ENCODE data around the gene LRRC7. TPM values are rescaled to one million over a fixed set of nuclear protein-coding genes. Genes with fewer than 3 reads are reported as not detected.

LRRC7 gene
- total RNA-seq, 1 donor, result 0.09 TPM

- no peak for TF ChIP-seq CTCF (IDR thresholded peaks at IDR 0.05; ENCODE audit: insufficient read depth, low read length)
- DNase-seq (ENCODE audit: low read depth), result peak; percentile 10
- no peak overlapping the region for H3K4me3 ChIP-seq (ENCODE audit: low read depth, low read length)
Measured at GRCh38 chr1:69967245-69967766, 399.6 kb downstream of the LRRC7 start.

DNA sequence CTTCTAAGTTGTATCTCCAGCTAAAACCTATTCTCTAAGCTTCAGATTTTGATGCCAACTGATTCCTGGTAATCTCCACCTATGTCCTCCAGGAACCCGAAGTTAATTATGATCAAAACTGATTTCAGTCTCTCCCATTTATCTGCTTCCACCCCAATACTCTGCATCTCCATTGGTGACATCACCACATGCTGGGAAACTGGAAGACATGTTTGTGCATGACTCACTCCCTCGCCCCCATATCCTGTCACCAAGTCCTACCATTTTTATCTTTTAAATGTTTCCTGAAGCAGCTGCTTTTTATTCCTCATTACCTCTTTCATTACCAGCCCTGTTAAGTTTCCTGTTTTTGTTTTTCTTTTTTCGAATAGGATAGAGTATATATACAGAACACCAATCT, 409.2 kb downstream of the LRRC7 start:
- no peak overlapping the region for H3K4me3 ChIP-seq (ENCODE audit: low read depth, low read length)
- peak; percentile 32 for DNase-seq (ENCODE audit: low read depth)
- TF ChIP-seq CTCF (IDR thresholded peaks at IDR 0.05; ENCODE audit: insufficient read depth, low read length), result no peak

DNA sequence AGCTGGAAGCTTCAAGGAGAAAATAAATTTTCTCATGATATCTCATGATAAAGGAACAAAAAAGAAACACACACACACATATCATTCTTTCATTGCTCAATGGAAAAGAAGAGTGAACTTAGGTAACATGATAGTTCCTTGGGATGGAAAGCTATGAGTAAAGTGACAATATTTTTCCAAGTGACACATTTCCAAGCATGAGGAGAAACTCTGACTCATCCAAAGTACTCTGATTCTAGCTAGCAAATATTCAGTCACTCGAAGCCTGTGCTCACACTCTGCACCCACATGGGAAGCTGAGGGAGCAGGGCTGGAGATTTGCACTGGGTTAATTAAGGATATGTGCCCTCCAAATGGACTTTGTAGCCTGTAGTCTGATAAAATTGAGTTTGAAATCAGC, 415.3 kb downstream of the LRRC7 start:
- H3K4me3 ChIP-seq (ENCODE audit: low read depth, low read length), result no peak overlapping the region
- no peak for TF ChIP-seq CTCF (IDR thresholded peaks at IDR 0.05; ENCODE audit: insufficient read depth, low read length)
- peak; percentile 27 for DNase-seq (ENCODE audit: low read depth)

- no peak for DNase-seq (ENCODE audit: low read depth)
- no peak overlapping the region for H3K4me3 ChIP-seq (ENCODE audit: low read depth, low read length)
- TF ChIP-seq CTCF (IDR thresholded peaks at IDR 0.05; ENCODE audit: insufficient read depth, low read length), result no peak
Measured at GRCh38 chr1:69985376-69985775, 417.7 kb downstream of the LRRC7 start.

DNA sequence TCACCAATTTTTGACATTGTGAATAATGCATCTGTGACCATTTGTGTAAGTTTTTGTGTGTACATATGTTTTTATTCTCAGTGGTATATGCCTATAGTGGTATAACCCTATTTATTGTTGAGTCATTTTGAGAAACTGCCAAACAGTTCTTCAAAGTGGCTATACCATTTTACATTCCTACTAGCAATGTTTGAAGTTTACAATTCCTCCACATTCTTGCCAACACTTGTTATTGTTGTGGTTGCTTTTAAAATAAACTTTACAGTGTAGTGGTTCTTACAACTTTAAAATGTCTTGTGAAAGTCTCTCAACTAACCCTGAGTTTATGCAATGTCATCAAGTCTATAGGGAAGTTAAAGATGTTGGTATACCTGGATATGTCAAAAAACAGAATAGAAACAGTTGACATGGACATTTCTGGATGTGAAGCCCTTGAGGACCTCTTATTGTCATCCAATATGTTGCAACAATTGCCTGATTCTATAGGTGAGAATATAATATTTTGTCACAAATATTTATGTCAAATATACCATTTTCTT, 418.2 kb downstream of the LRRC7 start:
- TF ChIP-seq CTCF (IDR thresholded peaks at IDR 0.05; ENCODE audit: insufficient read depth, low read length), result no peak
- DNase-seq (ENCODE audit: low read depth), result no peak
- H3K4me3 ChIP-seq (ENCODE audit: low read depth, low read length), result no peak overlapping the region

GRCh38 chr1:69987881-69988280, 420.2 kb downstream of the LRRC7 start:
- no peak for DNase-seq (ENCODE audit: low read depth)
- no peak overlapping the region for H3K4me3 ChIP-seq (ENCODE audit: low read depth, low read length)
- no peak for TF ChIP-seq CTCF (IDR thresholded peaks at IDR 0.05; ENCODE audit: insufficient read depth, low read length)

DNA sequence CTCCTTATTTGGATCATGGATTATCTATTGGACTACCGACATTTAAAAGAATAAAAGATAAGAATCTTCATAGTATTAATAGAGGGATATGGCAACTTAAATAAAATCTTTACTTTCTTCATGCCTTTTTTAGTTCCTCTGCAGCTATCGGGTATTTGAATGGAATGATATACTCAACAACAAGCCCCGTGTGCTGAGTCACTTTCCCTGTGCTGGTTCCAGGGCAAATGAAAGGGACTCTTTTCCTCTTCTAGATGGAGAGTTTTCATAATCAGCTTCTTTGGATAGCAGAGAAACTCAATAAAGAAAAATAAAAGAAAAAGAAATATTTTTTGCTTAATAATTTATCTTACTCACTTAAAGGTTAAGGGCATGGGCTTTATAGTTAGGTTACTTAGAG, 423.9 kb downstream of the LRRC7 start:
- no peak for TF ChIP-seq CTCF (IDR thresholded peaks at IDR 0.05; ENCODE audit: insufficient read depth, low read length)

More for the DNA sequence above, 423.9 kb downstream of the LRRC7 start:
- DNase-seq (ENCODE audit: low read depth), result peak; percentile 69
- H3K4me3 ChIP-seq (ENCODE audit: low read depth, low read length), result no peak overlapping the region

Measured in fibroblast of the aortic adventitia (primary cell).